Measurements from ENCODE around the gene GJD3. TPM values are rescaled to one million over a fixed set of nuclear protein-coding genes. Genes with fewer than 3 reads are reported as not detected.
A peak's percentile ranks its signal among the peaks of the same experiment; 100 is the strongest.

The GJD3 gene
- total and polyA plus RNA-seq, 2 donors (not counting 3 experiments of a cell fraction or from before 2014, with no cell fraction given) = 0.10 to 0.40 TPM

- dilution Hi-C loops (cut with MboI; ENCODE audit: extremely low pct_ligation_motif_present, low sequenced_read_pairs) (no loop called here), intact Hi-C loops (cut with micrococcal nuclease) (loop anchor here (1.0 kb wide), 2 partner anchors 9 to 18 kb away; no protein-coding TSS in a partner anchor)
- Histone ChIP-seq H3K79me2 (ENCODE audit: control insufficient read depth, insufficient read depth, low read length) (peaks cover 82% of the 10 kb centered on the region), H3K4me2 (ENCODE audit: insufficient read depth, low read length) (peak overlapping the region; percentile 64), H3K27ac (ENCODE audit: insufficient read depth, low read depth, low read length) (peak overlapping the region; percentile 95), H3K27me3 (ENCODE audit: control insufficient read depth in 2 of 2, insufficient read depth in 2 of 2, low read length in 2 of 2) (no peaks in the 10 kb centered on the region), H3K9me3 (replicated peaks; ENCODE audit: control insufficient read depth, insufficient read depth, low read length) (no peaks in the 10 kb centered on the region), H4K20me1 (replicated peaks; ENCODE audit: control insufficient read depth, extremely low read depth, insufficient read depth, low read length) (no peaks in the 10 kb centered on the region), H3K9me1 (replicated peaks; ENCODE audit: control insufficient read depth, extremely low read depth, insufficient read depth, low read length) (no peaks in the 10 kb centered on the region), H3K36me3 (ENCODE audit: control insufficient read depth in 2 of 2, extremely low read depth in 1 of 2, insufficient read depth in 2 of 2, low read length in 2 of 2) (no peaks in the 10 kb centered on the region), H2AFZ (ENCODE audit: low read depth, low read length) (no peak overlapping the region), H3K9ac (replicated peaks; ENCODE audit: extremely low read depth, insufficient read depth, low read length) (peak overlapping the region; percentile 84), H3K4me1 (ENCODE audit: control insufficient read depth, extremely low read depth, insufficient read depth, low read length) (peaks cover 74% of the 10 kb centered on the region), H3K4me3 (replicated peaks in 1 of 3; ENCODE audit: insufficient read depth in 1 of 3, low read depth in 1 of 3, low read length in 3 of 3) (no peak overlapping the region)
- CTCF ChIA-PET = interaction anchor here (0.6 to 3.5 kb wide), 9 partner anchors 8 to 31 kb away, joined by 3 to 13 read pairs (median 3); no protein-coding TSS in a partner anchor
- TF ChIP-seq EZH2 (IDR thresholded peaks at IDR 0.05; ENCODE audit: borderline replicate concordance, low read depth, low read length, severe bottlenecking) (no peak), FOS (IDR thresholded peaks at IDR 0.05; ENCODE audit: borderline replicate concordance, insufficient read depth, low read length) (peak; percentile 56), POLR2A (IDR thresholded peaks at IDR 0.05; ENCODE audit: low read depth, low read length) (no peak), JUN (IDR thresholded peaks at IDR 0.05; ENCODE audit: borderline replicate concordance, insufficient read depth, insufficient read length, low read depth) (no peak), MYC (IDR thresholded peaks at IDR 0.05; ENCODE audit: low read depth, low read length) (peak; percentile 65), POLR2AphosphoS5 (IDR thresholded peaks at IDR 0.05; ENCODE audit: insufficient read depth, low read depth, low read length) (peak; percentile 83)
- no TSS peak for BruUV-seq (replicated peaks)
- DNase-seq (ENCODE audit: low read depth, low spot score) (peak; percentile 79), FAIRE-seq (peak; percentile 96)
- POLR2A ChIA-PET = interaction anchor here (0.5 to 0.6 kb wide), 2 partner anchors 60 to 119 kb away, joined by 4 to 8 read pairs; no protein-coding TSS in a partner anchor
Observed at GRCh38 chr17:40323391-40324381, 40.9 kb downstream of the GJD3 start.

Measured in endothelial cell of umbilical vein (primary cell).